HS-27A (cell line): ENCODE measurements around the gene MRE11.

Experiments
- DNase-seq: peaks from one replicate; pipeline ENCODE4 v3.0.0-alpha.2; 2012; ENCODE audit warnings: low read depth, missing footprints

The MRE11 gene

DNA sequence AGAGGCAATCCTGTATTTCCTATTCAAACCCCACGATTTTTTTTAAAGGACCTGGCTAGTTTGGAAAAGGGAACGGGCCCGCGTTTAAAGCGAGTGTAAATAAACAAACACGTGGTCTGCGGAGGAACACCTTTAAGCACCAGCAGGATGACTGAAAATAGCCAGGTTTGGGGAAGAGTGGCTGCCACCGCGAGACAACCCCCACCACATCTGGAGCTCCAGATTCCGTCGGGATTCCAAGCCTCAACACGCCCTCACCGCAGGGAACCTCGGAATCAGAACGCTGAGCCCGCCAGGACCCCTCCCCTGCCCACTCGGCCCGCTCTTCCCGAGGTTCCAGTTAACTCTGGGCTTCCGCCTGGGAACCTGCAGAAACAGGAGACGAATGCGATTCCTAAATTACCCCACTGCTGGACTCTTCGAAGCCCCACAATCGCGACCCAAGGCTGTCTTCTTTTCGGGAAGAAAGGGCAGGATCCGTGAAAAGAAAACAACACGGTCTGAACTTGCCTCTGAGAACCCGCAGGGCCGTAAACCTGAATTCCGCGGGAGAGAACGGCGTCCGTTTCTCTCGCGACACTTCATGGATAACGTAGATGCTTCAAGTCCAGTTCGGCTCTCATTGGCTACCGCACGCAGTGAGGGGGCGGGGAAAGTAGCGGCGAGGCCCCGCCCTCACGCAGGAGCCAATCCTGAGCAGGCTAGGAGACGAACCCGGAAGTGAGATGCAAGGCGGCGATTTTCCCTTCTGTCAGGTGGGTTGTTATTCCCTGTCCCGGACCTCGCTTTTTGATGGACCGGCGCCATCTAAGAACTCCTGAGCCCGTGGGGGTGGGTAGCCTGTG is at the start of gene MRE11, which contains the start of gene ANKRD49:
TSS of gene MRE11 (minus strand) at position 564 of the 845 bp plus-strand sequence. CDS start 1,043 bp downstream, outside the sequence.
TSS of gene ANKRD49 (plus strand) at position 704 of the 845 bp plus-strand sequence. CDS start 2,710 bp downstream, outside the sequence.
- peak; percentile 95 for DNase-seq

DNA sequence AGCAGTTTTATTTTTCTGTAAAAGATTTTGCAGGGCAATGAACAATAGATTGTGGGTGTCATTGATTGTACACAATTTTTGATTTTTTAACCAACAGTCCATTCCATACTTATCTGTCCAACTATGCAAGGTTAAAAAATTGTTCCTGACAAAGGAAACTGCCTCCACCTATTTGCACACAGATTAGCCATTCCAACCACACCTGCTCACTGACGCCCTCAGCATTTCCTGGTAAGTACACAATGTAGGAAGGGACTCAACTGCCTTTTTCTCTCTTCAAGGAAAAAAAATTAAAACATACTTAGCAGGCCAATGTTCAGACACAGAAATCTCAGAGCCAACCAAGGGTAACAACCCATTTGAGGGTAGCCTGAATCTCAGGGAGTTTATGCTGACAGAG is 45.8 kb upstream of the MRE11 start:
- no peak for DNase-seq

GRCh38 chr11:94537031-94537600 is 43.5 kb upstream of the MRE11 start:
- no peak for DNase-seq

- no peak for DNase-seq
Observed at GRCh38 chr11:94536386-94536785, 42.7 kb upstream of the MRE11 start.

- no peak for DNase-seq
Observed at GRCh38 chr11:94533696-94534630, 40.3 kb upstream of the MRE11 start.

DNA sequence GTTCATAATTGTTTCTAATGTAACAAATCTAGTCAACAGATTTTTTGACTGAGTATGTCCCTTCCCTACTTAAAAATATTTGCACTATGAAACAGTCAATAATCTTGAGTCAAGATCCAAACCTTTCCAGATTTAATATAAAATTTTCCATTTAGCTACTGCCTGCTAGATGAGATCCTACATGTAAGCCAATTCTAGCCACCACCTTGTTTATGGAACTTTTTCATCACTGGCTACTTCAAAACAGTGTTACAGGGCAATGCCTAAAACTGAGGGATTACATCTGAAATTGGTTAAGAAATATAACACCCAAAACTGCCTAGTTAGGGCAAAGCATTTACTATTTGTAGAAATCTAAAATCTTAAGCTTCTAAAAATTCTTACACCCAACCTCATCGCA is 39.6 kb upstream of the MRE11 start:
- no peak for DNase-seq

DNA sequence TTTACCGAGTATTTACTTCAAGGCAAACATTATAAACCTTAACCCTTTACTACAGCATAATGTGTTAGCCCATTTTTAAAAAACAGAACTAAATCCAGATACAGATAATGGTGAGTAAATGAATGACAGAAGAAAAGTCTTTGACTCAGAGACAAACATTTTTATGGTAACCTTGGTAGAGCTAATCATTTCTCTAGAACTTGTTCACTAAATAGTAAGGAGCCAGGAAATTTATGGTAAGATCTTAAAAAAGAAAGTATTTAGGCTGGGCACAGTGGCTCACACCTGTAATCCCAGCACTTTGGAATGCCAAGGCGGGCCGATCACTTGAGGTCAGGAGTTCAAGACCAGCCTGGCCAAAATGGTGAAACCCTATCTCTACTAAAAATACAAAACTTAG is 38.6 kb upstream of the MRE11 start:
- no peak for DNase-seq

DNA sequence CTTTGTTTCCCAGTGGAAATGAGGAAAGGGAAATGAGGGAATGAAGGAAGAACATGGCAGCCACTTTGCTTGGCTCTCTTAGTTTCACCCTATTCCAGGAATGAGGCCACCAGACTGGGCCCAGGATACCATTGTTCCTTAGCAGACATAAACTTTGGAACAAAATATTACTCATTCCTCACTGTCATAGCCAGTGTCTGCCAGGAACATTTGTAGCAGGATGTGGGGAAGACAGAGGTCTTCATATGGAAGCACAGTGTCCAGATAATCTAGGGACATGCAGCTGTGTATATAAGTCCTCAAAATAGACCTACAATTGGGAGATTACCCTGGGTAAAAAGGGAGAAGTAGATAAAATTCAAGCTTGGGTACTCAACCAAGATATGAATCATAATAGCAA is 34.9 kb upstream of the MRE11 start:
- no peak for DNase-seq

GRCh38 chr11:94526645-94527438 is 33.2 kb upstream of the MRE11 start:
- no peak for DNase-seq

GRCh38 chr11:94525546-94526324 is 32.1 kb upstream of the MRE11 start:
- no peak for DNase-seq

GRCh38 chr11:94524341-94524740 is 30.7 kb upstream of the MRE11 start:
- no peak for DNase-seq

DNA sequence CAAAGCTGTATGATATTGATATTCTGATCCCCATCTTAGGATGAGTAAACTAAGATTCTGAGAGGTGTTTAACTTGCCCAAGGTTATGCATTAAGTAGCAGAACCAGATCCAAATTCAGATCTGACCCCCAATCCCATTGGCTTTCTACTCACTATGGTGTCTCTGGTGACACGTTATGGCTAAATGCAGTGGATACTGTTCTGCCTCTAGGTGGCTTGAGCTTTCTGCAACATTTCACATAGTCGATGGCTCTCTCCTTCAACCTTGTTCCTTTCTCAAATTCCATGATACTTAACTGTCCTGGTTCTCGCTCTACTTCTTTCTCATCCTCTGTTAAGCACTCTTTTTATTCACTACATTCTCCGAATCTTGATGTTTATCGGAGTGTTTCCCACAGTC is 28.0 kb upstream of the MRE11 start:
- DNase-seq = no peak

DNA sequence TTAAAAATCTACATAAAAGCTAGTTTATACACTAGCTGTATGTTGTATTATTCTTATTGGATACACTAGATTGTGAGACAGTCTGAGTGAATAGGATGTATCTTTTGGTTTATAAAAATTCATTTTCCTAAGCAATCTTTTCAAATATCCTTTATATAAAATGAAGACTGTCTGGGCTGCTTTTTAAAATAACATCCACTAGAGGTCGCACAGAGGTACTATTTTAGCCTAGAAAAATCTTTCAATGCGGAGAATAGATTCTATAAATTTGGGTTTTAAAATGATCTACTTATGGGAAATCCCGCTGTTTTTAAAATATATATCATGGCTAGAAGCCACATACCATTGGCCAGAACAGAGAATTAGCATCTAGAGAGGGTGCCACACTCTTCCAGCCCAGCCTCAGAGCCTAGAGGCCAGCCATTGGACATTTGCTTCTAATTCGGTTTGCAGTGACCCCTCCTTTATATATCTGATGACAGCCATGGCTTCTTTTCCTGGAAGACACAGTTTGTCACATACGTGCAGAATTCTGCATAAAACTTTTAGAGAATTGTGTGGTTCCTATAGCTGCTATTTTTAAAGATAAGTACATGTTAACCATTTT is 25.9 kb upstream of the MRE11 start:
- DNase-seq = no peak

- DNase-seq = no peak
Observed at GRCh38 chr11:94518300-94518699, 24.7 kb upstream of the MRE11 start.

GRCh38 chr11:94516725-94517124 is 23.1 kb upstream of the MRE11 start:
- DNase-seq = no peak

DNA sequence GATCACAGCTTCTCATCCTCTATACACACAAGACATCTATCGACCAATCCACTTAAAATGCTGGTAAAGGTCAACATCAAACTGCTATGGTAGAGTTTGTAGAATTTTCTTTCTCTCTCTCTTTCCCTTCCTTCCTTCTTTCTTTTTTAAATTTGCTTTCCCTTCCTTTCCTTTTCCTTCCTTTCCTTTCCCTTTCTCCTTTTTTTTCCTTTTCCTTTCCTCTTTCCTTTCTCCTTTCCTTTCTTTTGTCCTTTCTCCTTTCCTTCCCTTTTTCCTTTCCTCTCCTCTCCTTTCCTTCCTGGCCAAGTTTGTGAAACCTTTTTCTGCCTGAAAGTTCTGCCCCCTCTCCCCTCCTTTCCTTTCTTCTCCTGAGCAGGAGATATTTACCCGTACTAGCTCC is 21.8 kb upstream of the MRE11 start:
- DNase-seq = no peak

- no peak for DNase-seq
Observed at GRCh38 chr11:94513091-94513490, 19.4 kb upstream of the MRE11 start.

DNA sequence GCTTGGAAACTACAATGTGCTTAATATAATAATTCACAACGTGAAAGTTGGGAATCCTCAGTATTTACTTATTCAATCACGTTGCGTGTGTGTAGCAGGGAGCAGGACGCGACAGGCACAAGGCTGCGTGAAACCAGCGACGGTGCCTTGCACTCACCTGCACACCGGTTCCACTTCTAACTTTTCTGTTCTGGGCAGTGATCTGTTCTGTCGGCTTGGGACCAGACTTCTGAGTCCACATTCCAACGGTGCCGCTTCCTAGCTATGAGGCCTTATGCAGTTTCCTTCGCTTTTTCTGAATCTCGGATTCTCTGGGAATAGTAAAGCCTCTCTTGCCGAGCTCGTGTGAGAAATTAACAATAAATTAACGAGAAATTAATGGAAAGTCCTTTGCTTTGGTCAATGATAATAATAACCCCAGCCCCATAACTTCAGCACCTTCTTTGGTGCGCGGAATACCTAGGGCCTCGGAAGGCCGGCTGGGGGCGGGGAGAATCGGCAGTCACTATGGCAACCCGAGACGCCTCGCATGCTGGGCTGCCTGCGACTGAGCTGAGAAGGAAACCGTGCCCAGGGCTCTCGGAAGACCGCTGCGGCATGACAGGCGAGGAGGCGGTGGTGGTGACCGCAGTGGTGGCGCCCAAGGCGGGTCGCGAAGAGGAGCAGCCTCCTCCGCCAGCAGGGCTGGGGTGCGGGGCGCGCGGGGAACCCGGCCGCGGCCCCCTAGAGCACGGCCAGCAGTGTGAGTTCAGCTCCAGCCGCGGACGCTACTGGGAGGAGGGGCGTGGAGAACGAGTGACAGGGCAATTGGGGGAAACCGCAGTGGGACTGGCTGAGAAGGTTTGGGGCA is 18.5 kb upstream of the MRE11 start, which contains the start of gene C11orf97:
TSS of gene C11orf97 (plus strand) at position 530 of the 850 bp plus-strand sequence. CDS start at position 598, 68 bp downstream.
- no peak for DNase-seq

GRCh38 chr11:94507485-94507884 is 13.8 kb upstream of the MRE11 start:
- no peak for DNase-seq
